Measurements from ENCODE around the gene SRP68.

SRP68 gene

GRCh38 chr17:76019833-76020467, 52.4 kb downstream of the SRP68 start:
- H3F3A ChIP-seq (ENCODE audit: insufficient read depth, low read length), result no peaks in the 10 kb centered on the region

GRCh38 chr17:76018801-76019200, 53.5 kb downstream of the SRP68 start:
- DNase-seq, result no peak
- no peak overlapping the region for H3K4me3 ChIP-seq (ENCODE audit: low read length)
- H3K79me2 ChIP-seq (ENCODE audit: low read length), result no peaks in the 10 kb centered on the region
- TF ChIP-seq EZH2 (optimal IDR thresholded peaks at IDR 0.05; ENCODE audit: low read depth, low read length) (no peak), CTCF (IDR thresholded peaks at IDR 0.05; ENCODE audit: low read length) (no peak), EZH2phosphoT487 (IDR thresholded peaks at IDR 0.05; ENCODE audit: low read length) (no peak)
- no peaks in the 10 kb centered on the region for H3F3A ChIP-seq (ENCODE audit: insufficient read depth, low read length)
- no peaks in the 10 kb centered on the region for H4K20me1 ChIP-seq (ENCODE audit: insufficient read depth, low read length)
- no peaks in the 10 kb centered on the region for H3K9me3 ChIP-seq (replicated peaks; ENCODE audit: insufficient read depth, low read length)
- H3K36me3 ChIP-seq (replicated peaks; ENCODE audit: insufficient read depth, low read length), result no peaks in the 10 kb centered on the region
- H3K9ac ChIP-seq (ENCODE audit: low read length), result no peak overlapping the region
- H3K9me2 ChIP-seq (replicated peaks; ENCODE audit: insufficient read depth, low read length), result no peaks in the 10 kb centered on the region
- H3K4me1 ChIP-seq (ENCODE audit: low read length), result peaks cover 5% of the 10 kb centered on the region; the same call in 1 of the 2 replicates
- no peak overlapping the region for H3K27ac ChIP-seq (ENCODE audit: low read length)
- no peak overlapping the region for H3K4me2 ChIP-seq (ENCODE audit: low read depth, low read length)
- H2AFZ ChIP-seq (ENCODE audit: low read length), result no peak overlapping the region
- peaks cover 15% of the 10 kb centered on the region; the same call in 1 of the 2 replicates for H3K27me3 ChIP-seq (replicated peaks; ENCODE audit: insufficient read depth, low read length)

More at GRCh38 chr17:76019833-76020467, 52.4 kb downstream of the SRP68 start:
- Histone ChIP-seq H3K4me2 (ENCODE audit: low read depth, low read length) (no peak overlapping the region), H3K27me3 (replicated peaks; ENCODE audit: insufficient read depth, low read length) (peaks cover 21% of the 10 kb centered on the region; the same call in 1 of the 2 replicates), H3K27ac (ENCODE audit: low read length) (no peak overlapping the region), H3K36me3 (replicated peaks; ENCODE audit: insufficient read depth, low read length) (no peaks in the 10 kb centered on the region), H3K9me3 (replicated peaks; ENCODE audit: insufficient read depth, low read length) (no peaks in the 10 kb centered on the region), H4K20me1 (ENCODE audit: insufficient read depth, low read length) (no peaks in the 10 kb centered on the region), H3K9ac (ENCODE audit: low read length) (no peak overlapping the region), H3K9me2 (replicated peaks; ENCODE audit: insufficient read depth, low read length) (no peaks in the 10 kb centered on the region), H3K79me2 (ENCODE audit: low read length) (no peaks in the 10 kb centered on the region), H2AFZ (ENCODE audit: low read length) (no peak overlapping the region), H3K4me3 (ENCODE audit: low read length) (no peak overlapping the region), H3K4me1 (ENCODE audit: low read length) (no peaks in the 10 kb centered on the region)
- DNase-seq, result no peak
- no peak for TF ChIP-seq EZH2phosphoT487 (IDR thresholded peaks at IDR 0.05; ENCODE audit: low read length)
- TF ChIP-seq EZH2 (optimal IDR thresholded peaks at IDR 0.05; ENCODE audit: low read depth, low read length), result no peak
- no peak for TF ChIP-seq CTCF (IDR thresholded peaks at IDR 0.05; ENCODE audit: low read length)

GRCh38 chr17:76018340-76018680, 54.0 kb downstream of the SRP68 start:
- no peak overlapping the region for H3K27ac ChIP-seq (ENCODE audit: low read length)
- H3K36me3 ChIP-seq (replicated peaks; ENCODE audit: insufficient read depth, low read length), result no peaks in the 10 kb centered on the region
- H2AFZ ChIP-seq (ENCODE audit: low read length), result no peak overlapping the region
- no peak overlapping the region for H3K9ac ChIP-seq (ENCODE audit: low read length)
- H3K9me3 ChIP-seq (replicated peaks; ENCODE audit: insufficient read depth, low read length), result no peaks in the 10 kb centered on the region
- no peak overlapping the region for H3K4me3 ChIP-seq (ENCODE audit: low read length)
- H3F3A ChIP-seq (ENCODE audit: insufficient read depth, low read length), result no peaks in the 10 kb centered on the region
- H3K9me2 ChIP-seq (replicated peaks; ENCODE audit: insufficient read depth, low read length), result no peaks in the 10 kb centered on the region
- no peaks in the 10 kb centered on the region for H3K79me2 ChIP-seq (ENCODE audit: low read length)
- peaks cover 14% of the 10 kb centered on the region; the same call in 1 of the 2 replicates for H3K27me3 ChIP-seq (replicated peaks; ENCODE audit: insufficient read depth, low read length)
- TF ChIP-seq EZH2 (optimal IDR thresholded peaks at IDR 0.05; ENCODE audit: low read depth, low read length) (no peak), EZH2phosphoT487 (IDR thresholded peaks at IDR 0.05; ENCODE audit: low read length) (no peak)
- no peak for DNase-seq
- no peak overlapping the region for H3K4me2 ChIP-seq (ENCODE audit: low read depth, low read length)
- H4K20me1 ChIP-seq (ENCODE audit: insufficient read depth, low read length), result no peaks in the 10 kb centered on the region
- H3K4me1 ChIP-seq (ENCODE audit: low read length), result peaks cover 5% of the 10 kb centered on the region; the same call in 1 of the 2 replicates

Measured in MM.1S (cell line).